ENCODE measurements around the gene RXFP2.

DNA sequence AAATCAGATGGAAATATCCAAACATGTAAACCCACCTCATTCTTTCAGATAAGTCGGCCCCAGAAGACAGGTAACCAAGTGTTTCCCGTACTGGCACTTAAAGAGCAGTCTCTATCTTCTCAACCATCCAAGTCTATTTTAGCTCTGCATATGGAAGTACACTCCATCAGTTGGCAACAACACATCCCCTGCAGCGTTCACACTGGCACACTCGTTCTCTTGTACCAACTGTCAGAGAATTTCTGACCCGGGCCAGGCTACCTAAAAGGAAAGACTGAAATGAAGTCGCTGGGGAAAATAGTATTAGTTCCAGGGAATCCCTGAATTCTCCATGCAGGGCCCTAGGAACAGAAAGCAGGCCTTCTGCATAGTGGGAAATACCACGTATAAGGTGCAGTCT, 109.3 kb downstream of the RXFP2 start:
- TF ChIP-seq, protein P1, sequence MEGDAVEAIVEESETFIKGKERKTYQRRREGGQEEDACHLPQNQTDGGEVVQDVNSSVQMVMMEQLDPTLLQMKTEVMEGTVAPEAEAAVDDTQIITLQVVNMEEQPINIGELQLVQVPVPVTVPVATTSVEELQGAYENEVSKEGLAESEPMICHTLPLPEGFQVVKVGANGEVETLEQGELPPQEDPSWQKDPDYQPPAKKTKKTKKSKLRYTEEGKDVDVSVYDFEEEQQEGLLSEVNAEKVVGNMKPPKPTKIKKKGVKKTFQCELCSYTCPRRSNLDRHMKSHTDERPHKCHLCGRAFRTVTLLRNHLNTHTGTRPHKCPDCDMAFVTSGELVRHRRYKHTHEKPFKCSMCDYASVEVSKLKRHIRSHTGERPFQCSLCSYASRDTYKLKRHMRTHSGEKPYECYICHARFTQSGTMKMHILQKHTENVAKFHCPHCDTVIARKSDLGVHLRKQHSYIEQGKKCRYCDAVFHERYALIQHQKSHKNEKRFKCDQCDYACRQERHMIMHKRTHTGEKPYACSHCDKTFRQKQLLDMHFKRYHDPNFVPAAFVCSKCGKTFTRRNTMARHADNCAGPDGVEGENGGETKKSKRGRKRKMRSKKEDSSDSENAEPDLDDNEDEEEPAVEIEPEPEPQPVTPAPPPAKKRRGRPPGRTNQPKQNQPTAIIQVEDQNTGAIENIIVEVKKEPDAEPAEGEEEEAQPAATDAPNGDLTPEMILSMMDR (IDR thresholded peaks at IDR 0.05): no peak
- TF ChIP-seq POLR2A (IDR thresholded peaks at IDR 0.05): no peak
